Keratinocyte (primary cell): ENCODE data around the gene ZCCHC7. TPM values are rescaled to one million over a fixed set of nuclear protein-coding genes. Genes with fewer than 3 reads are reported as not detected.

ENCODE experiments used
- DNase-seq: peaks from one replicate; pipeline ENCODE4 v3.0.0-alpha.2; 2011; ENCODE audit warnings: low read depth, missing footprints, low spot score
- FAIRE-seq: peaks from 2 replicates; lab custom pipeline; 2011; peaks lifted over from hg19 to GRCh38; lab: Jason Lieb, UNC
- H2AFZ ChIP-seq: 2 replicates; pipeline ENCODE4 v1.6.0; 2012; ENCODE audit warnings: low read length, control low read depth, inconsistent platforms; ENCODE audit not compliant: control insufficient read depth
- H3K27ac ChIP-seq: 2 replicates; pipeline ENCODE4 v1.5.1; 2011; ENCODE audit warnings: low read length; ENCODE audit not compliant: control insufficient read depth, insufficient read depth
- H3K27me3 ChIP-seq: 3 replicates; pipeline ENCODE4 v1.6.0; 2011; ENCODE audit warnings: low read length; ENCODE audit not compliant: control insufficient read depth, insufficient read depth; ENCODE audit errors: extremely low read depth
- H3K36me3 ChIP-seq, 2 experiments: 2 replicates in 1 of 2; 3 replicates in 1 of 2; pipeline ENCODE4 v1.5.1; 2011; ENCODE audit warnings: low read length in 2 of 2, mild to moderate bottlenecking in 1 of 2; ENCODE audit not compliant: control insufficient read depth in 2 of 2, insufficient read depth in 2 of 2; ENCODE audit errors: extremely low read depth in 1 of 2
- H3K4me1 ChIP-seq: 3 replicates; pipeline ENCODE4 v1.5.1; 2011; ENCODE audit warnings: low read length; ENCODE audit not compliant: control insufficient read depth, insufficient read depth; ENCODE audit errors: extremely low read depth
- H3K4me2 ChIP-seq: 3 replicates; pipeline ENCODE4 v1.6.0; 2011; ENCODE audit warnings: low read depth, low read length; ENCODE audit not compliant: control insufficient read depth, insufficient read depth; ENCODE audit errors: extremely low read depth
- H3K4me3 ChIP-seq, 3 experiments: fragments of 200-600 bp in 1 of 3; sonication (generic) in 1 of 3; 2 replicates in 2 of 3; 3 replicates in 1 of 3; pipeline ENCODE4 v1.5.1; 2011 to 2016; ENCODE audit warnings: low read length in 3 of 3, mild to moderate bottlenecking in 3 of 3, control low read depth in 2 of 3, inconsistent platforms in 1 of 3, low read depth in 1 of 3, mixed read lengths in 1 of 3, mixed run types in 1 of 3, moderate library complexity in 1 of 3; ENCODE audit not compliant: control insufficient read depth in 2 of 3, insufficient read depth in 2 of 3; ENCODE audit errors: extremely low read depth in 1 of 3
- H3K79me2 ChIP-seq: 2 replicates; pipeline ENCODE4 v1.6.0; 2012; ENCODE audit warnings: low read length; ENCODE audit not compliant: control insufficient read depth, insufficient read depth
- H3K9ac ChIP-seq: 3 replicates; pipeline ENCODE4 v1.6.0; 2011; ENCODE audit warnings: low read length; ENCODE audit not compliant: control insufficient read depth, insufficient read depth; ENCODE audit errors: extremely low read depth
- H3K9me1 ChIP-seq: 3 replicates; pipeline ENCODE4 v1.6.0; 2011; ENCODE audit warnings: low read length; ENCODE audit not compliant: control insufficient read depth, insufficient read depth; ENCODE audit errors: extremely low read depth
- H3K9me3 ChIP-seq: 2 replicates; pipeline ENCODE4 v1.5.1; 2012; ENCODE audit warnings: low read depth, low read length; ENCODE audit not compliant: control insufficient read depth
- H4K20me1 ChIP-seq: 3 replicates; pipeline ENCODE4 v1.6.0; 2011; ENCODE audit warnings: low read length; ENCODE audit not compliant: control insufficient read depth, insufficient read depth; ENCODE audit errors: extremely low read depth
- CTCF ChIP-seq, 3 experiments: IDR thresholded peaks in 1 of 3; conservative IDR thresholded peaks in 1 of 3; optimal IDR thresholded peaks in 1 of 3; 2 replicates in 2 of 3; 3 replicates in 1 of 3; pipeline versions ENCODE3 to v1.5.1; 2011; ENCODE audit warnings: low read length in 3 of 3, mild to moderate bottlenecking in 3 of 3, moderate library complexity in 2 of 3, control low read depth in 1 of 3, inconsistent platforms in 1 of 3; ENCODE audit not compliant: insufficient read depth in 2 of 3; ENCODE audit errors: extremely low read depth in 1 of 3
- EZH2 ChIP-seq: IDR thresholded peaks from one replicate; pipeline ENCODE4 v1.6.1; 2012; ENCODE audit warnings: inconsistent platforms, mild to moderate bottlenecking, low read length, moderate library complexity
- dilution Hi-C: fragments of 300-500 bp; cut with MboI; formaldehyde crosslinking; loops from one replicate; pipeline ENCODE4 v1.7.0; 2020; ENCODE audit warnings: low sequenced_read_pairs; ENCODE audit not compliant: extremely low pct_ligation_motif_present
- polyA plus RNA-seq, 5 experiments: library from polyadenylated mRNA; depleted of rRNA in 3 of 5; stranded (reverse) in 3 of 5; stranded (forward) in 1 of 5; unstranded in 1 of 5; fragments of >200 nt; gene quantifications; 1 replicate in 1 of 5; 2 replicates in 3 of 5; 3 replicates in 1 of 5; pipeline versions ENCODE4 v1.2.1 to v1.2.3, GENCODE V29; 2011 to 2012; ENCODE audit warnings: missing spikeins in 2 of 5, low read depth in 1 of 5, low replicate concordance in 1 of 5

ZCCHC7 gene
- polyA plus RNA-seq, 1 donor (not counting 4 experiments of a cell fraction or from before 2014, with no cell fraction given): 16.5 TPM

- FAIRE-seq: no peak
- dilution Hi-C loops: no loop called here
- H4K20me1 ChIP-seq: no peaks in the 10 kb centered on the region
Measured at GRCh38 chr9:37341704-37342103, 221.3 kb downstream of the ZCCHC7 start.

GRCh38 chr9:37342493-37342892 is 222.1 kb downstream of the ZCCHC7 start:
- Histone ChIP-seq H3K9ac (no peak overlapping the region), H3K27me3 (no peaks in the 10 kb centered on the region), H3K36me3 (no peaks in the 10 kb centered on the region), H4K20me1 (no peaks in the 10 kb centered on the region), H3K79me2 (no peaks in the 10 kb centered on the region), H3K4me2 (no peak overlapping the region), H3K4me1 (no peaks in the 10 kb centered on the region), H3K9me1 (no peaks in the 10 kb centered on the region), H3K4me3 (no peak overlapping the region), H3K27ac (no peak overlapping the region), H3K9me3 (no peaks in the 10 kb centered on the region), H2AFZ (no peak overlapping the region)
- DNase-seq (no peak), FAIRE-seq (no peak)
- no peak for TF ChIP-seq EZH2
- TF ChIP-seq CTCF (optimal IDR thresholded peaks at IDR 0.05 in 1 of 3, IDR thresholded peaks at IDR 0.05 in 1 of 3, conservative IDR thresholded peaks at IDR 0.05 in 1 of 3; ENCODE audit: extremely low read depth in 1 of 3, insufficient read depth in 2 of 3, low read length in 3 of 3): no peak
- dilution Hi-C loops: no loop called here

More at GRCh38 chr9:37341704-37342103, 221.3 kb downstream of the ZCCHC7 start:
- TF ChIP-seq CTCF (optimal IDR thresholded peaks at IDR 0.05 in 1 of 3, IDR thresholded peaks at IDR 0.05 in 1 of 3, conservative IDR thresholded peaks at IDR 0.05 in 1 of 3; ENCODE audit: extremely low read depth in 1 of 3, insufficient read depth in 2 of 3, low read length in 3 of 3) (no peak), EZH2 (no peak)
- no peak for DNase-seq
- Histone ChIP-seq H3K4me3 (no peak overlapping the region), H3K4me2 (no peak overlapping the region), H3K27me3 (no peaks in the 10 kb centered on the region), H3K4me1 (no peaks in the 10 kb centered on the region), H2AFZ (no peak overlapping the region), H3K9me3 (no peaks in the 10 kb centered on the region), H3K9ac (no peak overlapping the region), H3K36me3 (no peaks in the 10 kb centered on the region), H3K9me1 (no peaks in the 10 kb centered on the region), H3K79me2 (no peaks in the 10 kb centered on the region), H3K27ac (no peak overlapping the region)
